GM12878 (cell line): Measurements from ENCODE around the gene ZNF445. TPM values are rescaled to one million over a fixed set of nuclear protein-coding genes. Genes with fewer than 3 reads are reported as not detected.

Experiments
- BRCA1 ChIP-seq: IDR thresholded peaks from 2 replicates; pipeline ENCODE4 v1.6.1; 2011; ENCODE audit warnings: low read depth, low read length, improper control_type of control experiment
- ETV6 ChIP-seq, 2 experiments: fragments of 450-650 bp in 1 of 2; IDR thresholded peaks in 1 of 2; conservative IDR thresholded peaks in 1 of 2; 2 replicates each; pipeline ENCODE4 v1.6.1; 2014; ENCODE audit warnings: antibody characterized with exemption in 1 of 2, borderline replicate concordance in 1 of 2, low read depth in 1 of 2, mild to moderate bottlenecking in 1 of 2, moderate library complexity in 1 of 2
- GABPA ChIP-seq: IDR thresholded peaks from 2 replicates; pipeline ENCODE4 v1.6.1; 2014; ENCODE audit warnings: antibody characterized with exemption, low read depth, mild to moderate bottlenecking, inconsistent platforms
- HSF1 ChIP-seq: fragments of 150-350 bp; IDR thresholded peaks from 2 replicates; pipeline ENCODE4 v1.6.1; 2014; ENCODE audit warnings: mild to moderate bottlenecking, low read depth, low read length
- IKZF1 ChIP-seq: fragments of 450-650 bp; conservative IDR thresholded peaks from 2 replicates; pipeline ENCODE4 v1.6.1; 2017; ENCODE audit warnings: antibody characterized with exemption, mild to moderate bottlenecking
- KLF5 ChIP-seq: fragments of 450-650 bp; IDR thresholded peaks from 2 replicates; pipeline ENCODE4 v1.6.1; 2014; ENCODE audit warnings: mild to moderate bottlenecking; ENCODE audit not compliant: partially characterized antibody
- MEF2B ChIP-seq: fragments of 450-650 bp; IDR thresholded peaks from 2 replicates; pipeline ENCODE4 v1.6.1; 2018; ENCODE audit warnings: mild to moderate bottlenecking, moderate library complexity; ENCODE audit not compliant: partially characterized antibody, poor library complexity, severe bottlenecking
- NKRF ChIP-seq: fragments of 450-650 bp; conservative IDR thresholded peaks from 2 replicates; pipeline ENCODE4 v1.6.1; 2017; ENCODE audit warnings: mild to moderate bottlenecking, moderate library complexity
- POLR2AphosphoS5 ChIP-seq: IDR thresholded peaks from 2 replicates; pipeline ENCODE4 v1.6.1; 2011; ENCODE audit warnings: mild to moderate bottlenecking, low read length, inconsistent platforms
- POU2F2 ChIP-seq: IDR thresholded peaks from 3 replicates; pipeline ENCODE4 v1.6.1; 2011; ENCODE audit warnings: low read depth, mild to moderate bottlenecking, low read length, borderline replicate concordance
- SUPT20H ChIP-seq: IDR thresholded peaks from 2 replicates; pipeline ENCODE4 v1.6.1; 2011; ENCODE audit warnings: low read depth, mild to moderate bottlenecking, low read length, moderate library complexity, borderline replicate concordance; ENCODE audit not compliant: control insufficient read depth
- ZBED1 ChIP-seq: IDR thresholded peaks from 2 replicates; pipeline ENCODE4 v1.6.1; 2016; ENCODE audit warnings: borderline replicate concordance
- ZBTB11 ChIP-seq: fragments of 450-650 bp; formaldehyde crosslinking; IDR thresholded peaks from 2 replicates; pipeline ENCODE4 v1.5.0; 2022; ENCODE audit warnings: mild to moderate bottlenecking, missing genetic modification characterization
- ZBTB40 ChIP-seq: fragments of 450-650 bp; IDR thresholded peaks from 2 replicates; pipeline ENCODE4 v1.6.1; 2016; ENCODE audit warnings: mild to moderate bottlenecking, moderate library complexity, borderline replicate concordance
- ZNF274 ChIP-seq: IDR thresholded peaks from one replicate; pipeline ENCODE4 v1.8.0; 2011; ENCODE audit not compliant: insufficient read length, insufficient read depth
- polyA plus RNA-seq, 11 experiments: library from polyadenylated mRNA; depleted of rRNA in 4 of 11; unstranded in 6 of 11; stranded (reverse) in 5 of 11; fragments of >200 nt; fragmentation: Nextera tagmentation in 4 of 11; fragmentation: Illumina TruSeq in 1 of 11; extraction: Ambion mirVana in 4 of 11; extraction: Trizol in 1 of 11; gene quantifications; 1 replicate in 1 of 11; 2 replicates in 10 of 11; pipeline versions ENCODE4 v1.2.1 to v1.2.3, GENCODE V29; 2011 to 2016; ENCODE audit warnings: inconsistent platforms in 2 of 11, missing spikeins in 2 of 11, low read depth in 1 of 11
- total RNA-seq, 4 experiments: library from RNA; depleted of rRNA in 3 of 4; stranded (reverse); fragments of >200 nt in 3 of 4; fragmentation: Illumina TruSeq in 1 of 4; extraction: Trizol in 1 of 4; gene quantifications; 2 replicates each; pipeline versions ENCODE4 v1.2.1 to v1.2.3, GENCODE V29; 2013 to 2021

Gene ZNF445
- total and polyA plus RNA-seq, 10 of the 15 experiments (the other 5 are each of a cell fraction or from before 2014, with no cell fraction given): 0.80 to 14.4 (median 5.6) TPM

- TF ChIP-seq HSF1: no peak
- peak; percentile 87 for TF ChIP-seq IKZF1
- no peak for TF ChIP-seq SUPT20H
- peak in 1 of 2 experiments; percentile 78; a peak in 2 of 4 replicates for TF ChIP-seq ETV6 (conservative IDR thresholded peaks at IDR 0.05 in 1 of 2, IDR thresholded peaks at IDR 0.05 in 1 of 2; ENCODE audit: borderline replicate concordance in 1 of 2, low read depth in 1 of 2)
- no peak for TF ChIP-seq BRCA1
- peak; percentile 32; the same call in 1 of the 2 replicates for TF ChIP-seq GABPA
- TF ChIP-seq POU2F2: peak; percentile 83; the same call in 1 of the 3 replicates
- no peak; the same call in 1 of the 2 replicates for TF ChIP-seq ZBTB40
- peak; percentile 56 for TF ChIP-seq MEF2B
- TF ChIP-seq KLF5: peak; percentile 79
- TF ChIP-seq ZNF274: no peak
- TF ChIP-seq ZBTB11: no peak
- no peak for TF ChIP-seq NKRF
- TF ChIP-seq POLR2AphosphoS5: peak; percentile 69; the same call in 1 of the 2 replicates
- peak; percentile 29; the same call in 1 of the 2 replicates for TF ChIP-seq ZBED1
These were observed 37.8 kb downstream of the ZNF445 start (continued) for GRCh38 chr3:44439499-44440295.
